ENCODE measurements around the gene SIGLEC7.
A peak's percentile ranks its signal among the peaks of the same experiment; 100 is the strongest.

Gene SIGLEC7

DNA sequence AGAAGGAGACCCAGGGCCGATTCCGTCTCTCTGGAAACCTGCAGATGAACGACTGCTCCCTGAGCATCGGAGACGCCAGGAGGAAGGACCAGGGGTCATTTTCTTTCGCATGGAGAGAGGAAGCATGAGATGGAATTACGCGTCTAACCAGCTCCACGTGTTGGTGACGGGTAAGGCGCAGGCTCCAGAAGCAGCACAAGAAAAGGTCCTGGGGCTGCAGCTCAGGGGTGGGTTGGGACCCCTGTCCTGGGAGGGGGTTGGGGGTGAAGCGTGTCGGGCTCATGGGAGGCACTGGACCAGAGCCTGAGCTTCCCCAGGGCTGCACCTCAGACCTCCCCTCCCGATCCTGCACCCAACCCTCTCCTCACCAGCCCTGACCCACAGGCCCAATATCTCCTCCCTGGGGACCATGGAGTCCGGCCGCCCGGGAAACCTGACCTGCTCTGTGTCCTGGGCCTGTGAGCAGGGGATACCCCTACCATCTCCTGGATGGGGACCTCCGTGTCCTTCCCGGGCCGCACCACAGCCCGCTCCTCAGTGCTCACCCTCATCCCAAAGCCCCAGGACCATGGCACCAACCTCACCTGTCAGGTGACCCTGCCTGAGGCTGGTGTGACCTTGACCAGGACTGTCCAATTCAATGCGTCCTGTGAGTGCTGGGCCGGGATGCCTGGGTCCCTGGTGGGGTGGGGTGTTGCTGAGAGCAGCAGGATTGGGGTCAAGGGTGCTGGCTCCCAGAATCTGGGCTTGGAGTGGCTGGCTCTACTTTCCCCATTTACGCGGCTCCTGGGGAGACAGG, 43.2 kb downstream of the SIGLEC7 start:
- Histone ChIP-seq H3K36me3 (no peaks in the 10 kb centered on the region), H3K27me3 (peaks cover 0 to 4% (median 0%) of the 10 kb centered on the region in 11 experiments; a peak in 1 of 22 replicates), H4K20me1 (no peaks in the 10 kb centered on the region), H3K9me3 (replicated peaks in 1 of 11) (peaks cover 0 to 4% (median 0%) of the 10 kb centered on the region in 11 experiments; a peak in 1 of 22 replicates), H3K4me2 (peak overlapping the region in 6 of 11 experiments; percentile 57 to 73 (median 69); a peak in 10 of 22 replicates), H3K4me3 (no peak overlapping the region), H3K27ac (no peak overlapping the region), H3K4me1 (peaks cover 17 to 44% (median 31%) of the 10 kb centered on the region in 10 experiments), H3K9ac (no peak overlapping the region)
- TF ChIP-seq Cebpa-rat (IDR thresholded peaks at IDR 0.05), result no peak

DNA sequence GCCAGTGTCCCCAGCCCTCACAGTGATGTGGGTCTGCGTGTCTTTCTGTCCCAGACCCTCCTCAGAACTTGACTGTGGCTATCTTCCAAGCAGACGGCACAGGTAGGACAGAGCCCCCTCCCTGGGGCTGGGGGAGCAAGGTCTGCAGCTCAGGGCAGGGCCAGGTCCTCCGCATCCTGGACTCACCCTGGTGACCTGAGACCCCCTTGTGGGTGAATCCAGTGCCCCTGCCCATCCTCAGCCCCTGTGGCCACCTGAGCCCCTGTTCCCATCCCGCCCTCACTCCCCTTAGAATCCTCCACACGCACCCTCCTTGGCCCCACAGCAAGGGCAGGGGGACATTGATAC, 43.7 kb downstream of the SIGLEC7 start:
- Histone ChIP-seq H3K27me3 (peaks cover 0 to 4% (median 0%) of the 10 kb centered on the region in 11 experiments; a peak in 1 of 22 replicates), H3K4me2 (peak overlapping the region in 1 of 11 experiments; percentile 9; a peak in 1 of 22 replicates), H3K9ac (no peak overlapping the region), H3K27ac (no peak overlapping the region), H4K20me1 (no peaks in the 10 kb centered on the region), H3K36me3 (no peaks in the 10 kb centered on the region), H3K9me3 (replicated peaks in 1 of 11) (peaks cover 0 to 4% (median 0%) of the 10 kb centered on the region in 11 experiments; a peak in 1 of 22 replicates), H3K4me1 (peaks cover 17 to 44% (median 31%) of the 10 kb centered on the region in 10 experiments), H3K4me3 (no peak overlapping the region)
- TF ChIP-seq Cebpa-rat (IDR thresholded peaks at IDR 0.05), result no peak

DNA sequence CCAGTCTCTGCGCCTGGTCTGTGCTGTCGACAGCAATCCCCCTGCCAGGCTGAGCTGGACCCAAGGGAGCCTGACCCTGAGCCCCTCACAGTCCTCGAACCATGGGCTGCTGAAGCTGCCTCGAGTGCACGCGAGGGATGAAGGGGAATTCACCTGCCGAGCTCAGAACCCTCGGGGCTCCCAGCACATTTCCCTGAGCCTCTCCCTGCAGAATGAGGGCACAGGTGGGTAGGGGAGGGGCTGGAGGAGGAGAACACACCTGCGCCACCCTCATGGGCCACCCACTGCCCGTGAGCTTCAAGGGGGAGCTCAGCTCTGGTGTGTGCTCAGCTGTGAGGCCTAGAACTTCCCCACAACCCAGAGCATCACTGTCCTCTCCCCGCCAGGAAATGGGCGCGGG, 44.2 kb downstream of the SIGLEC7 start:
- no peak for TF ChIP-seq Cebpa-rat (IDR thresholded peaks at IDR 0.05)
- peaks cover 17 to 42% (median 31%) of the 10 kb centered on the region in 10 experiments for H3K4me1 ChIP-seq
- H3K9me3 ChIP-seq (replicated peaks in 1 of 11), result peaks cover 0 to 4% (median 0%) of the 10 kb centered on the region in 11 experiments; a peak in 1 of 22 replicates
- peak overlapping the region in 3 of 11 experiments; percentile 9 to 28 (median 13); a peak in 2 of 22 replicates for H3K4me2 ChIP-seq
- no peak overlapping the region for H3K9ac ChIP-seq
- H3K27me3 ChIP-seq, result peaks cover 0 to 4% (median 0%) of the 10 kb centered on the region in 11 experiments; a peak in 1 of 22 replicates
- H4K20me1 ChIP-seq, result no peaks in the 10 kb centered on the region
- no peak overlapping the region for H3K4me3 ChIP-seq
- H3K27ac ChIP-seq, result no peak overlapping the region
- no peaks in the 10 kb centered on the region for H3K36me3 ChIP-seq

DNA sequence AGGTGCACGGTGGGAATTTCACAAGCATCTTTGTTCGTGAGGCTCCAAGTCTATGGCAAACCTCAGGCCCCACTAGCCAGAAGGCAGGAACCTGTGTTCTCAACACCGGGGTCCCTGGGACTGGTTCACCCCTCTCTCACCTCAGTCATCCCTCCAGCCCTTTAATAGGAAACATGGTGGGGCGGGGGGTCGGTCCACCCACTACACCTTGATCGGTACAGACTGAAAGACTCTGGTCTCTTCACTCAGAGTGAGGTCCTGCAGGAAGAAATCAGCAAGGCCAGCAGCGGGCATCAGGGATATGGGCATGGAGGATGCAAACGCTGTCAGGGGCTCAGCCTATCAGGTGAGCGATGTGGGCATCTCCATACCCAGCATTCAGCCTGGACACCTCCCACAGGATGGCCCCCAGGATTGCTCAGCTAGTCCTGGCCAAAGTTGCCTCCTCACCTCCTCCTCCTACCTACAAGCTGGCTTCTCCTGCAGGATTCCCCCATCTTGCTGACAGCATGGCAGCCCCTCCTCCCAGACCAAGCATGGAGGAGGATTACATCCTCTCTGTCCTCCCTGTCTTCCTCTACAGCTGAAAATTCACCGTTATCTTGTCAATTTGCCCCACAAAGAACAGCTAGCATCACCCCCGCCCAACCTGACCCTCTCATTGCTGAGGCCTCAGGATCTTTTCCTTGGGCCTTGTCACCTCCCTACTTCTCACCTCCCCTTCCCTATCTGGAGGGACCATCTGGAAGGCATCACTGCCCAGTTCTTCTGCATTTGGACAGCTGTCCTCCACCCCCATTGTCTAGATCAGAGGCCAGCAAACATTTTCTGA, 45.5 kb downstream of the SIGLEC7 start:
- Histone ChIP-seq H3K4me3 (no peak overlapping the region), H3K36me3 (no peaks in the 10 kb centered on the region), H3K9me3 (replicated peaks in 1 of 11) (no peaks in the 10 kb centered on the region), H3K9ac (no peak overlapping the region), H3K27me3 (peaks cover 0 to 4% (median 0%) of the 10 kb centered on the region in 11 experiments; a peak in 1 of 22 replicates), H3K4me1 (peaks cover 17 to 33% (median 23%) of the 10 kb centered on the region in 10 experiments), H3K27ac (no peak overlapping the region), H4K20me1 (no peaks in the 10 kb centered on the region), H3K4me2 (no peak overlapping the region)
- TF ChIP-seq Cebpa-rat (IDR thresholded peaks at IDR 0.05), result no peak

DNA sequence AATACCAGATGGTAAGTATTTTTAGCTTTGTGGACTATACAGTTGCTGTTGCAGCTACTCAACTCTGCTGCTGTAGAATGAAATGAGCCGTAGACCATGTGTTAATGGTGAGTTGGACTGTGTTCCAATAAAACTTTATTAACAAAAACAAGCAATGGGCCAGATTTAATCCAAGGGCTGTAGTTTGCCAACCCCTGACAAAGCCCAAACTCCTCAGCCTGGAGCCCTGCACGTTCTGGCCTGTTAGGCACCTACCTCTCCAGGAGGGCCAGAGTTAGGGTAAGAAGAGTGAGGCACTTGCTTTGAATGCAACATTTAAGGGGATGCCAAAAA, 46.1 kb downstream of the SIGLEC7 start:
- H3K4me2 ChIP-seq, result no peak overlapping the region
- peaks cover 13 to 29% (median 19%) of the 10 kb centered on the region in 10 experiments for H3K4me1 ChIP-seq
- no peak overlapping the region for H3K4me3 ChIP-seq
- no peak for TF ChIP-seq Cebpa-rat (IDR thresholded peaks at IDR 0.05)
- peaks cover 0 to 4% (median 0%) of the 10 kb centered on the region in 11 experiments; a peak in 1 of 22 replicates for H3K27me3 ChIP-seq
- no peak overlapping the region for H3K27ac ChIP-seq
- no peak overlapping the region for H3K9ac ChIP-seq
- no peaks in the 10 kb centered on the region for H3K9me3 ChIP-seq (replicated peaks in 1 of 11)
- no peaks in the 10 kb centered on the region for H4K20me1 ChIP-seq
- H3K36me3 ChIP-seq, result no peaks in the 10 kb centered on the region

DNA sequence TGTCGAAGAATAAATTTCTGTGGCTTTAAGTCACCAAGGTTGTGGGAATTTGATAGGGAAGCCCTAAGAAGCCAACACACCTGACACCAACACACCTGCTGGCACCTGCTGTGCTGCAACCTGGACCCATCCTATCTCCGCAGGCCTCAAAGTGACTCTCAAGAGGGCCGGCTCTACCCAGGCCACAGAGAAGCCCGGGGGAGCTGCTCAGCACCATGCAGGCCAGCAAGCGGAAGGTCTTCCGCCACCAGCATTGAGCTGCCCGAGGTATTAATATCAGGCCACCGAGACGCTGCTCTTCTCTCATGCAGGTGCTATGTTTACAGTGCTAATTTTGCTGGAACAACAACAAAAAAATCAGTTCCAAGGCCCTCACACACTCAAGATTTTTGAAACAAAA, 50.6 kb downstream of the SIGLEC7 start:
- Histone ChIP-seq H3K9me3 (replicated peaks in 1 of 11) (peaks cover 0 to 9% (median 0%) of the 10 kb centered on the region in 11 experiments; a peak in 1 of 22 replicates), H3K9ac (no peak overlapping the region), H3K4me1 (peaks cover 0 to 11% (median 0%) of the 10 kb centered on the region in 10 experiments; a peak in 4 of 20 replicates), H3K36me3 (no peaks in the 10 kb centered on the region), H3K4me3 (no peak overlapping the region), H3K27me3 (no peaks in the 10 kb centered on the region), H3K27ac (no peak overlapping the region), H3K4me2 (no peak overlapping the region), H4K20me1 (no peaks in the 10 kb centered on the region)
- TF ChIP-seq Cebpa-rat (IDR thresholded peaks at IDR 0.05), result no peak

DNA sequence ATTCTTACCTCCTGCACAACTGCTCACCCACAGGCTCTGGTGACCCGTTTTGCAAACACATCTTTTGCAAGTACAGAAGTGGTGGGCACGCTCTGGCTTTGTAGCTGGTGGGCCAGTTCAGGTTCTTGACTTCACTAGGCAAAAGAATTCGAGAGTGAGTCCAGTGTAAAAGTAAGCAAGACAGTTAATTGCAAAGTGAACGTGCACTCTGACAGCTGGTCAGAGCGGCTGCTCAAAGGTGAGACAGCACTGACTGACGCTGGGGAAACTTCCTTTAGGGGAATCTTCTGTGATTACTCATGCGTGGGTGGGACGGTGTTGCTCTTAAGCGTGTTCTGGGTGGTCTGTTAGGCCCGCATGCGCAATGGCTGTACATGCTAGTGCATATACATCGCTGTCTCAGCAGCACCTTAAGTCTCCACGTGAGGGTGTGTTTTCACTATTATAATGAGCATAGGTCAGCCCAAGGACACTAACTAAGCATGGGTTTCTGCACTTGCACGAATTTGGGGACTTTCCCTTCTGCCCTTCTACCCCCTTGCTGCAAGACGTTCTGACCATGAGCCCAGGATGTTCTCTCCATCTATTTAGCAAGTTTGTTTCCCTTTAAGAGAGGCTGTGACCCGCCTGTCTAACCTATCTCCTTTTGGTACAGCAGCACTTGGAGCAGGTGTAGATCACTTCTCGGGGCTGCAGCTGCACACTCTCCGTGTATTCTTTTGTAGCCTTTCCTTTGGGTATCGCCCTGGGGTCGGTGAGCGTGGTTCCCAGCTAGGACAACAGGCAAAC, 52.6 kb downstream of the SIGLEC7 start:
- no peak overlapping the region for H3K9ac ChIP-seq
- H3K36me3 ChIP-seq, result no peaks in the 10 kb centered on the region
- 0 out of 22 replicates have a peak overlapping the region, but pooled peaks of 1 of the 11 experiments have one; percentile 4 for H3K4me2 ChIP-seq

DNA sequence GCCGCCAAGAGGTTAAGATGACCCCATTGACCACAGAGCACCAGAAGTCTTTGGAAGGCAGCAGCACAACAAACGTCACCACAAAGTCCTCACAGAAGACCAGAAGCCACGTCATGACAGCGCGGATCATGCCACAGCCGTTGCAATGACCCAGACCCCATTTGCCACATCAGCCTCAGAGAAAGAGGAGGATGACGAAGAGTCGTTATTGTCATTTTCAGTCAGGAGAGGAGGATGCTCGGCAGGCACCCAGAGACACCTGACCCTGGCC, 53.1 kb downstream of the SIGLEC7 start:
- no peaks in the 10 kb centered on the region for H3K36me3 ChIP-seq
- peaks cover 0 to 17% (median 6%) of the 10 kb centered on the region in 10 experiments; a peak in 11 of 20 replicates for H3K4me1 ChIP-seq
- H3K9ac ChIP-seq, result no peak overlapping the region
- H3K9me3 ChIP-seq (replicated peaks in 1 of 11), result peaks cover 0 to 9% (median 0%) of the 10 kb centered on the region in 11 experiments; a peak in 1 of 22 replicates
- no peaks in the 10 kb centered on the region for H4K20me1 ChIP-seq
- no peak overlapping the region for H3K4me2 ChIP-seq
- no peak overlapping the region for H3K4me3 ChIP-seq
- TF ChIP-seq Cebpa-rat (IDR thresholded peaks at IDR 0.05), result no peak
- no peak overlapping the region for H3K27ac ChIP-seq
- no peaks in the 10 kb centered on the region for H3K27me3 ChIP-seq

More for the DNA sequence above, 52.6 kb downstream of the SIGLEC7 start:
- TF ChIP-seq Cebpa-rat (IDR thresholded peaks at IDR 0.05), result no peak
- Histone ChIP-seq H3K27me3 (no peaks in the 10 kb centered on the region), H4K20me1 (no peaks in the 10 kb centered on the region), H3K9me3 (replicated peaks in 1 of 11) (peaks cover 0 to 9% (median 0%) of the 10 kb centered on the region in 11 experiments; a peak in 1 of 22 replicates), H3K27ac (no peak overlapping the region), H3K4me3 (no peak overlapping the region), H3K4me1 (peaks cover 0 to 11% (median under 1%) of the 10 kb centered on the region in 10 experiments; a peak in 7 of 20 replicates)
